Gastrocnemius medialis (tissue), 4 donors: Measurements from ENCODE around the gene FXR2. TPM values are rescaled to one million over a fixed set of nuclear protein-coding genes. Genes with fewer than 3 reads are reported as not detected.
A peak's percentile ranks its signal among the peaks of the same experiment; 100 is the strongest.

Experiments
- ATAC-seq, 2 donors: fragments of 150-250 bp; one replicate each; pipeline ENCODE4 v1.9.1; 2016
- DNase-seq, 2 donors: peaks; one replicate each; pipeline ENCODE4 v3.0.0-alpha.2; 2019
- H3K27ac ChIP-seq, 4 donors: fragments of 200-600 bp; sonication (generic); 1 replicate in 1 of 4; 2 replicates in 3 of 4; pipeline ENCODE4 v1.5.1; 2016 to 2018; ENCODE audit warnings: mild to moderate bottlenecking in 2 of 4, moderate library complexity in 1 of 4
- H3K27me3 ChIP-seq, 3 donors: fragments of 200-600 bp; sonication (generic) in 2 of 3; 1 replicate in 1 of 3; 2 replicates in 2 of 3; pipeline versions ENCODE4 v1.5.1 to v1.6.0; 2016 to 2019; ENCODE audit warnings: mild to moderate bottlenecking in 1 of 3, moderate library complexity in 1 of 3
- H3K36me3 ChIP-seq, 2 donors: fragments of 200-600 bp; sonication (generic) in 1 of 2; one replicate each; pipeline ENCODE4 v1.5.1; 2017 to 2018
- H3K4me1 ChIP-seq, 2 donors: fragments of 200-600 bp; sonication (generic) in 1 of 2; one replicate each; pipeline ENCODE4 v1.5.1; 2016 to 2017; ENCODE audit warnings: mild to moderate bottlenecking in 2 of 2
- H3K4me3 ChIP-seq, 4 donors: fragments of 200-600 bp; sonication (generic) in 3 of 4; 1 replicate in 1 of 4; 2 replicates in 3 of 4; pipeline ENCODE4 v1.5.1; 2016 to 2019; ENCODE audit warnings: mild to moderate bottlenecking in 2 of 4
- H3K9me3 ChIP-seq, 3 donors: fragments of 200-600 bp; sonication (generic) in 2 of 3; 1 replicate in 1 of 3; 2 replicates in 2 of 3; pipeline ENCODE4 v1.5.1; 2016 to 2019
- POLR2A ChIP-seq, 2 donors: fragments of 450-650 bp; IDR thresholded peaks; one replicate each; pipeline ENCODE4 v1.6.1; 2017; ENCODE audit warnings: antibody characterized with exemption in 2 of 2, mild to moderate bottlenecking in 2 of 2, moderate library complexity in 2 of 2
- in situ Hi-C, 4 donors: fragments of 200-750 bp; cut with MboI; loops; one replicate each; pipeline versions ENCODE4 v1.15.0 to v1.8.0; 2017; ENCODE audit warnings: low sequenced_read_pairs in 4 of 4
- intact Hi-C: fragments of 100-400 bp; cut with DNase I; formaldehyde crosslinking; loops from one replicate; pipeline ENCODE4 v1.15.1; 2023; ENCODE audit warnings: low total_unique reads
- total RNA-seq, 4 donors: library from RNA; depleted of rRNA; stranded (reverse); fragments of >200 nt; gene quantifications; one replicate each; pipeline versions ENCODE4 v1.1.0 to v1.2.3, GENCODE V29; 2016
- TF ChIP-seq, protein P1 (sequence below), 5 experiments: fragments of 450-650 bp in 3 of 5; fragments of 200-600 bp in 2 of 5; sonication (generic) in 2 of 5; IDR thresholded peaks in 4 of 5; conservative IDR thresholded peaks in 1 of 5; 1 replicate in 4 of 5; 2 replicates in 1 of 5; pipeline ENCODE4 v1.5.1; 2016 to 2019; ENCODE audit warnings: antibody characterized with exemption in 5 of 5, mild to moderate bottlenecking in 3 of 5, moderate library complexity in 3 of 5

Gene FXR2
- 100 to 1,000 TPM; 100 to 174 (median 140) TPM for total RNA-seq

DNA sequence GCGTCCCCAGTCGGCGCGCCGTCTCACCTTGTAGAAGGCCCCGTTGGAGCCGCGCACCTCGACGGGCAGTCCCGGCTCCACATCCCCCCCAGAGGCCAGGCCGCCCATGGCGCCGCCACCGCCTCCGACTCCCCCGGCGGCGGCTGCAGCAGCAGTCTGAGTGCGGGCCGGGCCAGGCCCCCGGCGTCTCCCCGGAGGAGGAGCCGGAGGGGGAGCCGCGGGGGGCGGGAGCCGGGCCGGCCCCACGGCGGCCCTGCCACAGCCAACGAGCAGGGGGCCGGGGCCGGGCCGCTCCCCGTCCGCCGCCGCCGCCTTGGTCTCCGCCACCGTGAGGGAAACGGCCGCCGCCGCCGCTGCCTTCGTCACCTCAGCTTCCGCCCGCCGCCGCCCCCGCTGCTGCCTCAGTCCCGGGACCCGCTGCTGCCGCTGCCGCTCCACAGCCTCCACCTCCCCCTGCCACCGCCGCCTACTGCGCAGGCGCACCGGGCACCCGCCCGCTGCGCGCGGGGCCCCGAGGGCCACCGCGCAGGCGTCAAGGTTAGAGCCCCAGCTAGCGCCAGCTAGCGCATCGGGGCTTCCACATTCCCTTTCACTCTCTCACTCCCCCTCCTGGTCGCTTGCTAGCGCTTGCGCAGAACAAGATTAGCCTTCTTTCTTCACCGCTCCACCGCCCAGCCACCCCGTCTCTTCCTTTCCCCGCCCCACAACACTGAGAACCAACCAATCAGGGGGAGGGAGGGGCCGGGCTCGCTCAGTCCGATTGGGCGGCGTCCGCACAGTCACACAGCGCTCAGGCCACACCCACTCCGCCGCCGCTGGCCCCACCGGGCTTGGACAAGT lies at the start of gene FXR2:
TSS of gene FXR2 (minus strand) at position 473 of the 840 bp plus-strand sequence. CDS start at position 108, 365 bp downstream.
- in situ Hi-C loops (no loop called here), intact Hi-C loops (loop anchor here (1.0 to 2.0 kb wide), 5 partner anchors 13 to 130 kb away; partner anchors contain the start of genes POLR2A, SAT2, SENP3 and WRAP53)
- DNase-seq (peak; percentile 100), ATAC-seq (peak; percentile 93 to 94)
- no peaks in the 10 kb centered on the region for H3K9me3 ChIP-seq
- peak within 1 kb of the TSS; percentile 88 to 98 (median 91) for H3K27ac ChIP-seq
- H3K4me3 ChIP-seq, result peak within 1 kb of the TSS; percentile 71 to 95 (median 74)
- no peaks in the 10 kb centered on the region for H3K27me3 ChIP-seq
- H3K4me1 ChIP-seq, result peaks cover 37 to 38% of the 10 kb centered on the region in 2 donors
- TF ChIP-seq, protein P1, sequence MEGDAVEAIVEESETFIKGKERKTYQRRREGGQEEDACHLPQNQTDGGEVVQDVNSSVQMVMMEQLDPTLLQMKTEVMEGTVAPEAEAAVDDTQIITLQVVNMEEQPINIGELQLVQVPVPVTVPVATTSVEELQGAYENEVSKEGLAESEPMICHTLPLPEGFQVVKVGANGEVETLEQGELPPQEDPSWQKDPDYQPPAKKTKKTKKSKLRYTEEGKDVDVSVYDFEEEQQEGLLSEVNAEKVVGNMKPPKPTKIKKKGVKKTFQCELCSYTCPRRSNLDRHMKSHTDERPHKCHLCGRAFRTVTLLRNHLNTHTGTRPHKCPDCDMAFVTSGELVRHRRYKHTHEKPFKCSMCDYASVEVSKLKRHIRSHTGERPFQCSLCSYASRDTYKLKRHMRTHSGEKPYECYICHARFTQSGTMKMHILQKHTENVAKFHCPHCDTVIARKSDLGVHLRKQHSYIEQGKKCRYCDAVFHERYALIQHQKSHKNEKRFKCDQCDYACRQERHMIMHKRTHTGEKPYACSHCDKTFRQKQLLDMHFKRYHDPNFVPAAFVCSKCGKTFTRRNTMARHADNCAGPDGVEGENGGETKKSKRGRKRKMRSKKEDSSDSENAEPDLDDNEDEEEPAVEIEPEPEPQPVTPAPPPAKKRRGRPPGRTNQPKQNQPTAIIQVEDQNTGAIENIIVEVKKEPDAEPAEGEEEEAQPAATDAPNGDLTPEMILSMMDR (IDR thresholded peaks at IDR 0.05 in 4 of 5, conservative IDR thresholded peaks at IDR 0.05 in 1 of 5), result peak; percentile 41 to 81 (median 65)
- TF ChIP-seq POLR2A (IDR thresholded peaks at IDR 0.05), result peak; percentile 97 to 99
- peaks cover 0 to 7% of the 10 kb centered on the region in 2 donors for H3K36me3 ChIP-seq

DNA sequence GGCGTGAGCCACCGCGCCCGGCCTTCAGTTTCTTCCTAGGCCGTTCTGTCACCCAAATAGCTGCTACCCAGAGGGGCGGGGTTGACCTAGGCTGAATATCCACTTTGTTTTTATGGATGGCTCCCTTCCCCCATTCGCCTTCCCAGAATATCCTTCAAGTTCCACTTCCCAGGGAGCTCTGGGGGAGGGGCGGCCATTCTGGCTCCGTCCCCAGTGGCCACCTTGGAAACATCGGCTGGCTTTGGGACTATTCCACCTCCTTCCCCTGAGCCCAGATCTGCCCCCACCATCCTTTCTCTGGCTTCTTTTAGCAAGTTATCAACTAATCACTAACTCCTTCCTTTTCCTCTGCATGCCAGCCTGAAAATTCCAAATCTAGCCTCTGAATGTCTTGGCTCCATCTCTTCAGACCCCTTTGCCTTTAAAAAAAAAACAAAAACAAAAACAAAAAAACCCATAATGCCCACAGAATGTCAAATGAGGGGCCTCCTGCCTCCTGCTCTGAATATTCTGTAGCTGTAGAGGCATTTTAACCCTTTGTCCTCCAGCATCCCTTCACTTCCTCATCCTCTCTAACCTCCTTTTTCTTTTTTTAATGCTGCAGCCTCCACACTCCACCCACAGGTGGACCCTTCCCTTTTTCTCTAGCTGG lies 42.4 kb upstream of the FXR2 start:
- in situ Hi-C loops, result no loop called here
- intact Hi-C loops, result no loop called here
- ATAC-seq (no peak), DNase-seq (peak in 1 of 2 donors; percentile 20)
- Histone ChIP-seq H3K9me3 (no peaks in the 10 kb centered on the region), H3K4me3 (no peak overlapping the region), H3K27me3 (peaks cover 5 to 7% (median 7%) of the 10 kb centered on the region in 3 donors), H3K36me3 (no peaks in the 10 kb centered on the region), H3K4me1 (no peaks in the 10 kb centered on the region), H3K27ac (no peak overlapping the region)
- TF ChIP-seq POLR2A (IDR thresholded peaks at IDR 0.05), result no peak
- TF ChIP-seq, protein P1 (IDR thresholded peaks at IDR 0.05 in 4 of 5, conservative IDR thresholded peaks at IDR 0.05 in 1 of 5), result no peak

DNA sequence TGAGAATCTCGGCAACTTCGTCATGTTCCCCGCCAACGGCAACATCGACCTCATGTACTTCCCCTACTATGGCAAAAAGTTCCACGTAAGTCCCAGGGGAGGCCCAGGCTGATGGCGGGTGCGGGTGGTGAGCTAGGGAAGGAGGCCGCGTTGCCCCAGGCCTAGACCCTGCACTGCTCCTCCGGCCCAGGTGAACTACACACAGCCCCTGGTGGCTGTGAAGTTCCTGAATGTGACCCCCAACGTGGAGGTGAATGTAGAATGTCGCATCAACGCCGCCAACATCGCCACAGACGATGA lies 40.8 kb upstream of the FXR2 start:
- Histone ChIP-seq H3K27ac (no peak overlapping the region), H3K36me3 (no peaks in the 10 kb centered on the region), H3K4me1 (peaks cover 7 to 14% of the 10 kb centered on the region in 2 donors), H3K9me3 (no peaks in the 10 kb centered on the region), H3K4me3 (no peak overlapping the region), H3K27me3 (peaks cover 20 to 23% (median 23%) of the 10 kb centered on the region in 3 donors)
- no peak for TF ChIP-seq POLR2A (IDR thresholded peaks at IDR 0.05)
- TF ChIP-seq, protein P1 (IDR thresholded peaks at IDR 0.05 in 4 of 5, conservative IDR thresholded peaks at IDR 0.05 in 1 of 5), result no peak
- ATAC-seq, result no peak
- DNase-seq, result no peak
- intact Hi-C loops, result no loop called here
- in situ Hi-C loops, result no loop called here

DNA sequence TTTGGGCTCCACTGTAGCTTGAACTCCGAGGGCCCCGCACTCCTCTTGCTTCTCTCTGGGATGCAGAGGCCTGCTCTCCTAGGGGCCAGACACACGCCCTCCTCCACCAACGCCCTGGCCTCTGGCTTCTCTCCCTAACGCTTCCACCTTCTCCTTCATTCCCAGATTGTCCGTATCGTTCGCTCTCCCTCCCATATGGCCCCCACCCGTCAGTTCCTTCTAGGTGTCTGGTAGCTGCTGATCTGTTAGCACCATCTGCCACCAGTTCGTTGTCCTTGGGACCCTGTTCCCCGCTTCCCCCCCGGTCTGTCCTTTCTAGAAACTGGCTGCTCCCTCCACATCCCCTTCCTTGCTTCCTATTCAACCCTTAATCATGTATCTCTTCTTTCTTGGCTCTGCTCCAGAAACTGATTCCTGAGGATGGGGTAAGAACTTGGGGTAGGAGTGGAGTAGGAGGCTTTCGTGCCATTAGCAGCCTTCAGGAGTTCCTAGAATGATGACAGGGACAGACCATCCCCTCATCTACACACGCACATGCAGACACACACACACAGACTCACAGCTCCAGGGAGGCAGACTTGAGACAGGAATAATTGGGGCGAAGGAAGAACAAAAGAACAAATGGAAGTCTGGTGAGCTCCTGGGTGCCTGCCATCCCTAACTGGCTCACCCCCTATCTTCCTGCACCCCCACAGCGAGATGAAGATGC lies 40.3 kb upstream of the FXR2 start:
- no peak for ATAC-seq
- no peak overlapping the region for H3K27ac ChIP-seq
- intact Hi-C loops, result no loop called here

More for the DNA sequence above, 40.3 kb upstream of the FXR2 start:
- no peak overlapping the region for H3K4me3 ChIP-seq
- no peaks in the 10 kb centered on the region for H3K36me3 ChIP-seq
- no peak for TF ChIP-seq POLR2A (IDR thresholded peaks at IDR 0.05)
- TF ChIP-seq, protein P1 (IDR thresholded peaks at IDR 0.05 in 4 of 5, conservative IDR thresholded peaks at IDR 0.05 in 1 of 5), result no peak
- in situ Hi-C loops, result no loop called here
- H3K27me3 ChIP-seq, result peaks cover 26 to 28% (median 27%) of the 10 kb centered on the region in 3 donors
- H3K9me3 ChIP-seq, result no peaks in the 10 kb centered on the region
- no peak for DNase-seq
- peaks cover 7 to 17% of the 10 kb centered on the region in 2 donors for H3K4me1 ChIP-seq
